Osteocyte (in vitro differentiated cells): ENCODE measurements around the gene UBE2I. TPM values are rescaled to one million over a fixed set of nuclear protein-coding genes. Genes with fewer than 3 reads are reported as not detected.

ENCODE experiments used
- DNase-seq: peaks from one replicate; pipeline ENCODE4 v3.0.0; 2021; ENCODE audit warnings: mixed read lengths; ENCODE audit not compliant: unreplicated experiment; ENCODE audit errors: extremely low spot score
- H3K27ac Mint-ChIP-seq: one replicate; pipeline ENCODE4 v1.8.0; 2021; ENCODE audit warnings: mild to moderate bottlenecking, mixed read lengths; ENCODE audit not compliant: unreplicated experiment
- H3K27me3 Mint-ChIP-seq: one replicate; pipeline ENCODE4 v1.8.0; 2021; ENCODE audit warnings: mixed read lengths; ENCODE audit not compliant: unreplicated experiment
- H3K36me3 Mint-ChIP-seq: one replicate; pipeline ENCODE4 v1.8.0; 2021; ENCODE audit warnings: mixed read lengths; ENCODE audit not compliant: unreplicated experiment
- H3K4me1 Mint-ChIP-seq: one replicate; pipeline ENCODE4 v1.8.0; 2021; ENCODE audit warnings: mixed read lengths; ENCODE audit not compliant: unreplicated experiment
- H3K4me3 Mint-ChIP-seq: one replicate; pipeline ENCODE4 v1.8.0; 2021; ENCODE audit warnings: mild to moderate bottlenecking, moderate library complexity, mixed read lengths; ENCODE audit not compliant: unreplicated experiment
- H3K9me3 Mint-ChIP-seq: one replicate; pipeline ENCODE4 v1.8.0; 2021; ENCODE audit warnings: mixed read lengths; ENCODE audit not compliant: unreplicated experiment
- CTCF ChIP-seq: fragments of 200-600 bp; sonication (generic); IDR thresholded peaks from 2 replicates; pipeline ENCODE4 v1.5.0; 2021; ENCODE audit warnings: antibody characterized with exemption, mild to moderate bottlenecking, moderate library complexity
- total RNA-seq: library from RNA; stranded (reverse); gene quantifications from 2 replicates; pipeline ENCODE4 v1.2.1, GENCODE V29; 2021

The UBE2I gene
- total RNA-seq, 1 donor from 2014 or later, result 131 TPM

GRCh38 chr16:1345651-1346421 lies 36.4 kb downstream of the UBE2I start:
- H3K27me3 Mint-ChIP-seq, result peaks cover 5% of the 10 kb centered on the region
- TF ChIP-seq CTCF, result no peak
- H3K4me3 Mint-ChIP-seq, result no peak overlapping the region
- no peaks in the 10 kb centered on the region for H3K9me3 Mint-ChIP-seq
- H3K27ac Mint-ChIP-seq, result no peak overlapping the region
- peaks cover 13% of the 10 kb centered on the region for H3K4me1 Mint-ChIP-seq
- peaks cover 7% of the 10 kb centered on the region for H3K36me3 Mint-ChIP-seq
- DNase-seq, result no peak

DNA sequence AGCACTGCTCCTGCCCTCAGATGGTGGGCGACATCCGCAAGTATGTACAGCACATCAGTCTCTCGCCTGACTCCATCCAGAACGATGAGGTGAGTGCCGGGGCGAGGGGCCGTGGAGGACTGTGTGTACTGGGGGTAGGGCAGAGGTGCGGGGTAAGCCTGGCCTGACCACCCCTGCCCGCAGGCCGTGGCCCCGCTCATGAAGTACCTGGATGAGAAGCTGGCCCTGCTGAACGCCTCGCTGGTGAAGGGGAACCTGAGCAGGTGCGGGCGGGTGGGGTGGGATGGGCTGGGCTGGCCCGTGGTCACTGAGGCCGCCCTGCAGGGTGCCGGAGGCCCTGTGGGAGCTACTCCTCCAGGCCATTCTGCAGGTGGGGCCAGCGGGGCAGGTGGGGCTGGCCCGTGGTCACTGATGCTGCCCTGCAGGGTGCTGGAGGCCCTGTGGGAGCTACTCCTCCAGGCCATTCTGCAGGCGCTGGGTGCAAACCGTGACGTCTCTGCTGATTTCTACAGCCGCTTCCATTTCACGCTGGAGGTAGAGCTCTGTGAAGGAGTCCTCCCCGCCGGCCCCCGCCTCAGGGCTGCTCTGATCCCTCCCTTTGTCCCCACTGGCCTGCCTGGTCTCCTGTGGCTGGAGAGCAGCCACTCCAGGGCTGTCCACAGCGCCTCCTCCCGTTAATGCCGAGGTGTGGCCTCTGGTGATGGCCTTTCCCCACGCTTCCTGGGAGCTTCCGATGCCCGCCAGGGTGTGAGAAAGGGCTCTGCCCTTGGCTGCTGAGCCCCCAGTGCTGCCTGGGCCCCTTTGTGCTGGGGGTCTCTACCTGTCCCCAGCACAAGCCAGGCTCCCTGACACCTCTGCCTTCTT lies 37.2 kb downstream of the UBE2I start:
- TF ChIP-seq CTCF, result no peak
- no peak overlapping the region for H3K27ac Mint-ChIP-seq
- no peak overlapping the region for H3K4me3 Mint-ChIP-seq
- H3K9me3 Mint-ChIP-seq, result no peaks in the 10 kb centered on the region
- peaks cover 7% of the 10 kb centered on the region for H3K36me3 Mint-ChIP-seq
- peaks cover 5% of the 10 kb centered on the region for H3K27me3 Mint-ChIP-seq
- no peak for DNase-seq
- H3K4me1 Mint-ChIP-seq, result peaks cover 13% of the 10 kb centered on the region

DNA sequence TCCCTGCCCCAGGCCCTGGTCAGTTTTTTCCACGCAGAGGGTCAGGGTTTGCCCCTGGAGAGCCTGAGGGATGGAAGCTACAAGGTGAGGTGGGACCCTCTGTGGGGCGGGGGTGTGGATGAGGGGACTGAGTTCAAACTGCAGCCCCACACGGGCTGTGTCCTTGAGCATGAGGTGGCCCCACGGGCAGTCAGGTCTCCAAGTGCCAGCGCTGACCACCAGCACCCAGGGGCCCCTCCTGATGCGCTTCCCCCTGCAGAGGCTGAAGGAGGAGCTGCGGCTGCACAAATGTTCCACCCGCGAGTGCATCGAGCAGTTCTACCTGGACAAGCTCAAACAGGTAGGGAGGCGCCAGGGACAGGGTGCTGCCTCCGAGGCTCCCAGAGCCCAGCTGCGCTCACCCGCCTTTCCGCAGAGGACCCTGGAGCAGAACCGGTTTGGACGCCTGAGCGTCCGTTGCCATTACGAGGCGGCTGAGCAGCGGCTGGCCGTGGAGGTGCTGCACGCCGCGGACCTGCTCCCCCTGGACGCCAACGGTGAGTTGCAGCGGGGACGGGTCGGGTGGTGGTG lies 37.9 kb downstream of the UBE2I start:
- Mint-ChIP-seq H3K9me3 (no peaks in the 10 kb centered on the region), H3K27me3 (peaks cover 4% of the 10 kb centered on the region), H3K4me1 (peaks cover 14% of the 10 kb centered on the region), H3K36me3 (peaks cover 7% of the 10 kb centered on the region), H3K4me3 (no peak overlapping the region), H3K27ac (no peak overlapping the region)
- DNase-seq, result no peak
- TF ChIP-seq CTCF, result no peak

- DNase-seq, result no peak
- Mint-ChIP-seq H3K4me1 (peaks cover 16% of the 10 kb centered on the region), H3K4me3 (no peak overlapping the region), H3K9me3 (no peaks in the 10 kb centered on the region), H3K27ac (no peak overlapping the region), H3K36me3 (peaks cover 7% of the 10 kb centered on the region), H3K27me3 (peaks cover 3% of the 10 kb centered on the region)
- TF ChIP-seq CTCF, result no peak
Observed at GRCh38 chr16:1347962-1348361, 38.5 kb downstream of the UBE2I start.

DNA sequence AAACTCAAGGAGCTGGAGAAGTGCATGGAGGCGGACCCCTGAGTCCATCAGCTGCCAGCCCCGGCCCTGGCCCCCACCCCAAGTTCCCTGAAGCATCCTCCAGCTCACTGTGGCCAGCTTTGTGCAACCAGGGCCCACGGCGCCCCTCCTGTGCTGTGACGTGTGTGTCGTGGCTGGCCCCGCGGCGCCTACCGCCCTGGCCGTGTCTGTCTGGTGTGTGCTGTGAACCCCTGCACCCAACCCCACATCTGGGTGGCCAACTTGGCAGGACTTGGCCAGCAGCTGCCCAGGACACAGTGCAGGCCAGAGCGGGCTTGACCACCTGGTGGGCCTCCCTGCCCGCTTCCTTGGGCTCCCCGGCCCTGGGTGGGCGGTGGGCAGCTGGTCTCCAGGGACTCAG lies 39.0 kb downstream of the UBE2I start:
- H3K36me3 Mint-ChIP-seq, result peaks cover 7% of the 10 kb centered on the region
- peaks cover 16% of the 10 kb centered on the region for H3K4me1 Mint-ChIP-seq
- no peaks in the 10 kb centered on the region for H3K27me3 Mint-ChIP-seq
- H3K27ac Mint-ChIP-seq, result no peak overlapping the region
- no peaks in the 10 kb centered on the region for H3K9me3 Mint-ChIP-seq
- no peak for DNase-seq
- no peak for TF ChIP-seq CTCF
- H3K4me3 Mint-ChIP-seq, result no peak overlapping the region
